ENCODE results near the gene DGKG.

DGKG gene

DNA sequence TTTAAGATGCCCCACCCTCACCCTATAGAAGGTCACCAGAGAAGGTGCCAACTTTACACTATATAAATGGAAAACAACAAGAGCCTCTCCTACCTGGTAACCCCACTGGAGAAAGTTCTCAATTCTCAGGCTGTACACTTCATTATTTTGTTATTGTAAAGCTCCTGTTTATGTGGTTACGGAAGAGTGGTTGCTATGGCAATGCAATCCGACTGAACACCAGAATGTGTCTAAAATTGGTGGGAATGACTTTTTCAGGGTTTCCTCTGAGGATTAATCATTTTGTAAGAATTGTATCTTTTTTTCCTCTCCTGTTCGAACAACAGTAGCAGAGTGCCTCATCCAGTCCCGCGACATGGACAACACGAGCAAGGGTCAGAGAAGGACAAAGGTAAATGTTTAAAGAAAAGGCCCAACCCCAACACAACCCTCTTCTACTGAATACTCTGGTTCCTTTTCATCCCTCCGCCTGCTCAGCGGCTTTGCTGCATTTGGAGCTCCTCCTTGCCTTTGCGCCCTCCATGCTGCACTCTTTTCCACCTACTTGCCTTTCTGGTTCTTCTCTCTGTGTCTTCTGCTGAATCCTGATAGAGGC lies 45.3 kb downstream of the DGKG start:
- FAIRE-seq (no peak), DNase-seq (ENCODE audit: insufficient read length) (no peak)
- TF ChIP-seq TAF1 (IDR thresholded peaks at IDR 0.05; ENCODE audit: borderline replicate concordance, low read depth, low read length) (no peak), POLR2A (IDR thresholded peaks at IDR 0.05; ENCODE audit: low read depth, low read length) (no peak), POLR2AphosphoS5 (IDR thresholded peaks at IDR 0.05; ENCODE audit: low read depth, low read length) (no peak)

DNA sequence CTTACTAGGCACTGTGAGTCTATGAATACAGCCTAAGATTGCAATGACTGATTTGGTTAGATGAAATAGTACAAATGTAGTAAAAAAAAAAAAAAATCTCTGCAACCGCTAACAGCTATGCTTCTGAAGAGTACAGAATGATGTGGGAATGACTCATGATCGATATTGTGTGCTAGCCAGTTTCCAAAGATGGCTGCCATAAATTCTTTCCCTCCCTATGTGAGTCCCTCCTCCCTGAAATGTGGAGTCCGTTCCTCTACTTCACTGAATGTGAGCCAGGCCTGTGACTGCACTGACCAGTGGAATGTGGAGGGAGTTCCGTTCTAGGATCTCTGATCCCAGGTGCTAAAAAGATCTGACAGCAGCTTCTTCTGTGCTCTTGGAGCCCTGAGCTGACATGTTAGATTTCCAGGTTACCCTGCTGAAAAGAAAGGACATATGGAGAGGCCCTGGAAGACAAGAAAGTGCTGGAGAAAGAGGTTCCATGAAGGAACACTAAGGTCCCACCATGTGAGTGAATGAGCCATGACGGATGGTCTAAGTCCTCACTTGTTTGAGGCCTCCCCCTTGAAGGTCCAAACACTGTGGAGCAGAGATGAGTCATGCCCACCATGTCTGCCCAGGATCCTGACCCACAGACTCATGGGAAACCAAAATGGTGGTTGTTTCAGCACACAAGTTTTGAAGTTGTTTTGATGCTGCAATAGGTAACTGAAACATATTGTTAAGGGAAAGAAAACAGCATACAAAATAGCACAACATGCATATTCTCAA lies 46.3 kb downstream of the DGKG start:
- no peak for DNase-seq (ENCODE audit: insufficient read length)
- TF ChIP-seq POLR2A (IDR thresholded peaks at IDR 0.05; ENCODE audit: low read depth, low read length), result no peak
- no peak for TF ChIP-seq TAF1 (IDR thresholded peaks at IDR 0.05; ENCODE audit: borderline replicate concordance, low read depth, low read length)
- TF ChIP-seq POLR2AphosphoS5 (IDR thresholded peaks at IDR 0.05; ENCODE audit: low read depth, low read length), result no peak
- FAIRE-seq, result no peak

DNA sequence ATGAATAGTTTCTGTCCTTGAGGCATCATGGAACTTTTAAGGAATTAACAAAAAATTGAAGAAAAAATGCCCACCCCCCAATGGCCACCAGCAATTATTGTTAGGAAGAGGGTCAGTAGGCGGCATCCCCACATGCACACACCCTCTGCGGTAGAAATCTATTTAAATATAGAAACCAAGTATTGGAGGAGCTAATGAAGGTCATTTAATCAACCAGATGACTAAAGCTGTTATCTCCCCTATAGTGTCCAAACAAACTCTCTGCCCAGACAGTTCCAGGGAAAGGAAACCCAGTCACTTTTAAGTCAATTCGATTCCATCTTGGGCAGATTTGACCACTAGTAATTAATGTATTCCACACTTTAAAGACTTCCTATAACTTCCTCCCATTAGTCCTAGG lies 47.1 kb downstream of the DGKG start:
- no peak for FAIRE-seq
- no peak for TF ChIP-seq POLR2A (IDR thresholded peaks at IDR 0.05; ENCODE audit: low read depth, low read length)
- no peak for TF ChIP-seq POLR2AphosphoS5 (IDR thresholded peaks at IDR 0.05; ENCODE audit: low read depth, low read length)
- no peak for TF ChIP-seq TAF1 (IDR thresholded peaks at IDR 0.05; ENCODE audit: borderline replicate concordance, low read depth, low read length)
- no peak for DNase-seq (ENCODE audit: insufficient read length)

DNA sequence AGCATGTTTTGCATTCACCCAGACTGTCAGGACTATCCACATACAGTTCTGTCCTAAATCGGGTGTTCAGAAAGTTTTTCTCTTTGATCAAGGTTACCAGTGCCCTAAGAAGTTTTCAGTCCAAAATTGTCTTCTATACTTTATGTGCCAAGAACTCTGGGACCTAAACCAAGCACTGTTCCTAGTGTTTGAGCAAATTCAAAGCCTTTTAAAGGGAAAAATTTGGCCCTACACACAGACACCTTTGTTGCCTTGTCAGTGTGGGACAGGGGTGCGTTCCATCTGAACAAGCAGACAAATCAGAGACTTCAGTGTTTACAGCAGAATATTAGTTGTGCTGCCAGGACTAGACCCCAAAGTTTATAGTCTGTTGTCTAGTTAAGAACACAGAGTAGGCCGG lies 50.6 kb downstream of the DGKG start:
- DNase-seq (ENCODE audit: insufficient read length) (no peak), FAIRE-seq (no peak)
- TF ChIP-seq TAF1 (IDR thresholded peaks at IDR 0.05; ENCODE audit: borderline replicate concordance, low read depth, low read length), result no peak
- no peak for TF ChIP-seq POLR2AphosphoS5 (IDR thresholded peaks at IDR 0.05; ENCODE audit: low read depth, low read length)
- TF ChIP-seq POLR2A (IDR thresholded peaks at IDR 0.05; ENCODE audit: low read depth, low read length), result no peak

DNA sequence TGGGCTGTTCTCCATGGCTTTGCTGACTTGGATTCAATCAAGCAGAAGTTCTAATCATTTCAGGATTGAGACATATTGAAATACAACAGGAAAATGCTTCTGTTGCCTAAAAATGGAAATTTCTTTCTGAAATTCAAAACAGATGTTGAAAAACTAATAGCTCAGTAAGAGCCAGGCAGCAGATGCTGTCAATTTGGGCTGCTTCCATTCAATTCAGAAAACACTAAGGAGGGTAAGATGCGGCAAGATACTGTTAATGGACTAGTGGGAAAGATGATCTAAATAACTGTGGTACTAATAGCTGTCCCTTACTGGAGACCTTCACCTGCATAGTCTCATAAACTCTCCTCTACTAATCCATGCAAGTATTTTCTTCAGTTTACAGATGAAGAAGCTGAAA lies 53.5 kb downstream of the DGKG start:
- FAIRE-seq (no peak), DNase-seq (ENCODE audit: insufficient read length) (no peak)

DNA sequence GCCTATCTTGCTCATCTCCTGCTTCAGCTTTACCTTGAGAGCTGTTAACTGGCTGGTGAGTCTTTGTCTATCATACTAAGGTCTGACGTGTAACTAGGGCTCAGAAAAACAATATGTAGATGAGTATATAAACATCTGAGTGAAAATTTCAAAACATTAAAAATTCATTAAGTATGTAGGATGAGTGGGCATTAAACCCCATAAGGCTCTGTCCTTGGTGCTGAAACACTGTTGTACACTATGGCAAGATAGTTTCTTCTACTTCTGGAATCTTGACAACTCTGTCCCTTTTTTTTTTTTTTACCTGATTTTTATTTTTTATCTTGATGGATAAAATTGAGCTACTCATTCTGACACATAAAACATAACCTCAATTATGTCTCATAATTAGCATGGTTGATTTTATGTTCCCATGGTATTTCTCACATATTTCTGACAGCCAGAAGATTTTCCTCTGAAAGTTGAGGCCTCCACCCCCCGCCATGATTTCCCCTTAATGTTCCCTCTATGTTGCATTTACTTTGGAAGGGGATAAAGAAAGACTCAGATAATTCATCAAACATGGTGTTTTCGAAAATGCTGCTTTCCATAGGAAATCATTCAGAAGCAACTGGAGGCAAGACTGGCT lies 54.3 kb downstream of the DGKG start:
- TF ChIP-seq POLR2A (IDR thresholded peaks at IDR 0.05; ENCODE audit: low read depth, low read length) (no peak), TAF1 (IDR thresholded peaks at IDR 0.05; ENCODE audit: borderline replicate concordance, low read depth, low read length) (no peak), POLR2AphosphoS5 (IDR thresholded peaks at IDR 0.05; ENCODE audit: low read depth, low read length) (no peak)
- no peak for DNase-seq (ENCODE audit: insufficient read length)
- FAIRE-seq, result no peak

More for the DNA sequence above, 53.5 kb downstream of the DGKG start:
- no peak for TF ChIP-seq POLR2A (IDR thresholded peaks at IDR 0.05; ENCODE audit: low read depth, low read length)
- no peak for TF ChIP-seq POLR2AphosphoS5 (IDR thresholded peaks at IDR 0.05; ENCODE audit: low read depth, low read length)
- no peak for TF ChIP-seq TAF1 (IDR thresholded peaks at IDR 0.05; ENCODE audit: borderline replicate concordance, low read depth, low read length)

DNA sequence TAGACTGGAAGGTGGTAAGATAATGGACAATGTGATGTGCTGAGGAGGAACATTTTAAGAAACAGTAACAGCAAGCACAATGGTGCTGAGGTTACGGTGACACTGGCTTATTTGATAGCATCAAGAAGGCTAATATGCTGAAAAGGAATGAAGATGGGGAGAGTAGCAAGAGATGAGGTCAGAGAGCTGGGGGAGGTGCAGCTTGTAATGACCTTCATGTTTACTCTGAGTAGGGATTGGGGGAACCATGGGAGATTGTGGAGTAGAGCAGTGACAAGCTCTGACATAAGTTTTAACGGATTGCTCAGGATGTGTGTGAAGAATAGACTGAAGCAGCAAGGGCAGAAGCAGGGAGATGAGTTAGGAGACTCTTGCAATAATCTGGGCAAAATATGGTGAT lies 56.7 kb downstream of the DGKG start:
- FAIRE-seq, result no peak

DNA sequence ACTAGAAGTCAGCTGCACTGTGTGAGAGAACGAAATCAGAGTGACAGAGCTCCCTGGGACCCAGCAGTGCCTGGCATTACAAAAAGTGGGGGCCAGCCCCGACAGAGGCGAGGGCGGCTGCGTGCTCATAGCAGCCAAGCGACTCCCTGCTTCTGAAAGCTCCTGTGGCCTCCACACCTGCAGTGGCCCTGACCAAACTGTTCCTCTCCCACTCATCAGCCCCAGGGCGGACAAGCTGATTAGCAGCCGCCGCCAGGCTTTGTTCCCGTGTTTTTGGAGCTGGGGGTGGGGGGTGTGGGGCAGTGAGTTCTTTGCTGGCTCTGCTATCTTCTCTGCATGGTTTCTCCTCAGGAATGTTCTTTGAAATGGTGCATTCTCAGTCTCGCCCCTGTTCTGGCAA lies 58.1 kb downstream of the DGKG start:
- TF ChIP-seq POLR2AphosphoS5 (IDR thresholded peaks at IDR 0.05; ENCODE audit: low read depth, low read length) (no peak), TAF1 (IDR thresholded peaks at IDR 0.05; ENCODE audit: borderline replicate concordance, low read depth, low read length) (no peak), POLR2A (IDR thresholded peaks at IDR 0.05; ENCODE audit: low read depth, low read length) (no peak)
- FAIRE-seq, result no peak

More for the DNA sequence above, 56.7 kb downstream of the DGKG start:
- DNase-seq (ENCODE audit: insufficient read length), result no peak
- TF ChIP-seq TAF1 (IDR thresholded peaks at IDR 0.05; ENCODE audit: borderline replicate concordance, low read depth, low read length) (no peak), POLR2A (IDR thresholded peaks at IDR 0.05; ENCODE audit: low read depth, low read length) (no peak), POLR2AphosphoS5 (IDR thresholded peaks at IDR 0.05; ENCODE audit: low read depth, low read length) (no peak)

DNA sequence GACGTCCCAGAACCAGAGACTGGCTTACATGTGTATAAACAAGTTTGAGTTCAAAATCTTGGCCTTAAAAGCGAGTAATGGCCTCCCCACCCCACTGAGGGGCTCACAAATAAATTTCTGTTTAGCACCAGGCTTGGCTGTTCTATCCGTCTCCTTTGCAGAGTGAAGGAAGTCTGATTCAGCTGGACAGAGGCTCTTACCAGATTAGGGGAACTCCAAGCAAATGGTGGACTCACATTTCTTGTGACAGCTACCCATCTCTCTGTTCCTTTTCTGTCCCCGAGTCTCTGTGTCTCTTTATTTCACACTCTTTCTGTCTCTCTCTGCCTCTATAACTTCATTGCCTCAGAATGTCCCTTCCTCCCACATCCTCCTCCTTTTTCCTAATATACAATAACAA lies 62.7 kb downstream of the DGKG start:
- TF ChIP-seq POLR2AphosphoS5 (IDR thresholded peaks at IDR 0.05; ENCODE audit: low read depth, low read length) (no peak), POLR2A (IDR thresholded peaks at IDR 0.05; ENCODE audit: low read depth, low read length) (no peak), TAF1 (IDR thresholded peaks at IDR 0.05; ENCODE audit: borderline replicate concordance, low read depth, low read length) (no peak)
- FAIRE-seq (no peak), DNase-seq (ENCODE audit: insufficient read length) (no peak)

More for the DNA sequence above, 58.1 kb downstream of the DGKG start:
- no peak for DNase-seq (ENCODE audit: insufficient read length)

DNA sequence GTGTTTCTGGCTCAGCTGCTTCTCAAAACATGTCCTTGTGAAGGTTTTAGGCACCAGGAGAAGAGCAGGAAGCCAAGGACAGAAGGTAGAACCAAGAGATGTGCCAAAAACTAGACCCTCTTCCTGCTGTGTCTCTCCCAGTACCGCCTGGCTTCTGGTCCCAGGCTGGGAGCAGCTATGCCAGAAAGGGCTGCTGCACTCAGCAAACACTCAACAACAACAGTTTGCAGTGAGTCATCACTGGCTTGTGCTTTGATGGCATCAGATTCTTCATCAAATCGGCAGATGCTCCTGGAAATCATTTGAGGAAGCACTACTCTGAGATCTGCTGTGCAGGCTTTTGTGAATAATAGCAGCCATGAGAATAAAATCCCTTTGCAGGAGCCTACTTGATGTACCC lies 63.2 kb downstream of the DGKG start:
- TF ChIP-seq TAF1 (IDR thresholded peaks at IDR 0.05; ENCODE audit: borderline replicate concordance, low read depth, low read length), result no peak
- no peak for TF ChIP-seq POLR2AphosphoS5 (IDR thresholded peaks at IDR 0.05; ENCODE audit: low read depth, low read length)
- TF ChIP-seq POLR2A (IDR thresholded peaks at IDR 0.05; ENCODE audit: low read depth, low read length), result no peak
- FAIRE-seq (no peak), DNase-seq (ENCODE audit: insufficient read length) (no peak)

DNA sequence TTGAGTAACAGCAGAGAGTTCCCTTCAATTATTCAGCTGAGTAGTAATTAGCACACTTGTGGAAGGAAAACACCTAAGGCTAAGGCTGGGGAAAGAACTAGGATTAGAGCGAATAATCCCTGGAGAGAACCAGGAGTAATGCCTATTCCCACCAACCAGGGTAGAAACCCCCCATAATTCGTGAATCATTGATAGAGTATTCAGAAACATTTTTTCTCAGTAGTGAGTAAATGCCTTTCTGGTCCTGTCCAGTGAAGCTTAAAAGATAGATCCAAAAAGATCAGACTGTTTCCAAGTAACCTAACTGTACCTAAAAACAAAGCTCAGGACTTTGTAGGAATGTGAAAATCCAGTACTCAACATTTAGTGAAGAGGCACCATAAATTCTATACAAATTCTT lies 71.2 kb downstream of the DGKG start:
- TF ChIP-seq POLR2A (IDR thresholded peaks at IDR 0.05; ENCODE audit: low read depth, low read length) (no peak), TAF1 (IDR thresholded peaks at IDR 0.05; ENCODE audit: borderline replicate concordance, low read depth, low read length) (no peak), POLR2AphosphoS5 (IDR thresholded peaks at IDR 0.05; ENCODE audit: low read depth, low read length) (no peak)
- FAIRE-seq, result no peak

More for the DNA sequence above, 71.2 kb downstream of the DGKG start:
- no peak for DNase-seq (ENCODE audit: insufficient read length)

Measured in GM12892 (cell line).